ENCODE results near the gene MAGOH.
A peak's percentile ranks its signal among the peaks of the same experiment; 100 is the strongest.

MAGOH gene

GRCh38 chr1:53190210-53190611 is 48.1 kb downstream of the MAGOH start:
- no peaks in the 10 kb centered on the region for H3K27me3 ChIP-seq (ENCODE audit: insufficient read depth, poor library complexity, severe bottlenecking)
- no peak overlapping the region for H3K4me3 ChIP-seq (ENCODE audit: severe bottlenecking)
- H3K27ac ChIP-seq (ENCODE audit: poor library complexity, severe bottlenecking) = no peak overlapping the region
- ATAC-seq (ENCODE audit: low read depth) = no peak
- H3K36me3 ChIP-seq (ENCODE audit: low read depth) = no peaks in the 10 kb centered on the region
- no peaks in the 10 kb centered on the region for H3K9me3 ChIP-seq (ENCODE audit: severe bottlenecking)
- no peak for DNase-seq (ENCODE audit: low spot score)
- TF ChIP-seq CTCF (IDR thresholded peaks at IDR 0.05; ENCODE audit: poor library complexity, severe bottlenecking) = no peak
- H3K4me1 ChIP-seq (ENCODE audit: insufficient read depth, poor library complexity, severe bottlenecking) = no peaks in the 10 kb centered on the region

GRCh38 chr1:53189061-53189460 is 49.3 kb downstream of the MAGOH start:
- Histone ChIP-seq H3K9me3 (ENCODE audit: severe bottlenecking) (no peaks in the 10 kb centered on the region), H3K36me3 (ENCODE audit: low read depth) (no peaks in the 10 kb centered on the region), H3K27ac (ENCODE audit: poor library complexity, severe bottlenecking) (no peak overlapping the region), H3K27me3 (ENCODE audit: insufficient read depth, poor library complexity, severe bottlenecking) (no peaks in the 10 kb centered on the region), H3K4me1 (ENCODE audit: insufficient read depth, poor library complexity, severe bottlenecking) (no peaks in the 10 kb centered on the region), H3K4me3 (ENCODE audit: severe bottlenecking) (no peak overlapping the region)
- DNase-seq (ENCODE audit: low spot score) (no peak), ATAC-seq (ENCODE audit: low read depth) (no peak)
- no peak for TF ChIP-seq CTCF (IDR thresholded peaks at IDR 0.05; ENCODE audit: poor library complexity, severe bottlenecking)

- Histone ChIP-seq H3K36me3 (ENCODE audit: low read depth) (no peaks in the 10 kb centered on the region), H3K4me3 (ENCODE audit: severe bottlenecking) (no peak overlapping the region), H3K4me1 (ENCODE audit: insufficient read depth, poor library complexity, severe bottlenecking) (no peaks in the 10 kb centered on the region), H3K27ac (ENCODE audit: poor library complexity, severe bottlenecking) (no peak overlapping the region), H3K9me3 (ENCODE audit: severe bottlenecking) (no peaks in the 10 kb centered on the region), H3K27me3 (ENCODE audit: insufficient read depth, poor library complexity, severe bottlenecking) (no peaks in the 10 kb centered on the region)
- ATAC-seq (ENCODE audit: low read depth) (peak; percentile 76; the same call in 2 of the 3 replicates), DNase-seq (ENCODE audit: low spot score) (no peak)
- no peak for TF ChIP-seq CTCF (IDR thresholded peaks at IDR 0.05; ENCODE audit: poor library complexity, severe bottlenecking)
Measured at GRCh38 chr1:53188099-53188498, 50.2 kb downstream of the MAGOH start.

GRCh38 chr1:53187401-53187800 is 50.9 kb downstream of the MAGOH start:
- Histone ChIP-seq H3K4me3 (ENCODE audit: severe bottlenecking) (no peak overlapping the region), H3K27ac (ENCODE audit: poor library complexity, severe bottlenecking) (no peak overlapping the region), H3K36me3 (ENCODE audit: low read depth) (no peaks in the 10 kb centered on the region), H3K27me3 (ENCODE audit: insufficient read depth, poor library complexity, severe bottlenecking) (no peaks in the 10 kb centered on the region), H3K4me1 (ENCODE audit: insufficient read depth, poor library complexity, severe bottlenecking) (no peaks in the 10 kb centered on the region), H3K9me3 (ENCODE audit: severe bottlenecking) (no peaks in the 10 kb centered on the region)
- no peak for TF ChIP-seq CTCF (IDR thresholded peaks at IDR 0.05; ENCODE audit: poor library complexity, severe bottlenecking)
- ATAC-seq (ENCODE audit: low read depth) = no peak
- no peak for DNase-seq (ENCODE audit: low spot score)

- Histone ChIP-seq H3K4me3 (ENCODE audit: severe bottlenecking) (no peak overlapping the region), H3K27me3 (ENCODE audit: insufficient read depth, poor library complexity, severe bottlenecking) (no peaks in the 10 kb centered on the region), H3K4me1 (ENCODE audit: insufficient read depth, poor library complexity, severe bottlenecking) (no peaks in the 10 kb centered on the region), H3K9me3 (ENCODE audit: severe bottlenecking) (no peaks in the 10 kb centered on the region), H3K36me3 (ENCODE audit: low read depth) (no peaks in the 10 kb centered on the region), H3K27ac (ENCODE audit: poor library complexity, severe bottlenecking) (no peak overlapping the region)
- DNase-seq (ENCODE audit: low spot score) = no peak
- TF ChIP-seq CTCF (IDR thresholded peaks at IDR 0.05; ENCODE audit: poor library complexity, severe bottlenecking) = no peak
- ATAC-seq (ENCODE audit: low read depth) = no peak
Measured at GRCh38 chr1:53186533-53186932, 51.8 kb downstream of the MAGOH start.
